ENCODE measurements around the gene FOXL3.

GRCh38 chr7:323410-323809 is 33.4 kb downstream of the FOXL3 start:
- no peak for TF ChIP-seq ZBTB1 (tag by site-specific recombination; IDR thresholded peaks at IDR 0.05)
- no peak for TF ChIP-seq CTCF (tag by site-specific recombination; IDR thresholded peaks at IDR 0.05)
- no peak for TF ChIP-seq ZNF768 (tag by site-specific recombination; IDR thresholded peaks at IDR 0.05)
- no peak for TF ChIP-seq SALL2 (tag by site-specific recombination; IDR thresholded peaks at IDR 0.05; ENCODE audit: borderline replicate concordance)
- TF ChIP-seq ZBTB20 (tag by site-specific recombination; IDR thresholded peaks at IDR 0.05): no peak
- no peak for TF ChIP-seq ZNF658 (tag by site-specific recombination; IDR thresholded peaks at IDR 0.05)
- no peak for TF ChIP-seq ZNF530 (tag by site-specific recombination; IDR thresholded peaks at IDR 0.05; ENCODE audit: low read depth)
- TF ChIP-seq ZNF423 (tag by site-specific recombination; IDR thresholded peaks at IDR 0.05): no peak
- TF ChIP-seq ZNF660 (tag by site-specific recombination; IDR thresholded peaks at IDR 0.05): no peak
